Endothelial cell of umbilical vein (primary cell): ENCODE measurements around the gene FRMD4A. TPM values are rescaled to one million over a fixed set of nuclear protein-coding genes. Genes with fewer than 3 reads are reported as not detected.

Experiments used
- BruUV-seq: library from RNA; stranded (reverse); fragments of 400-500 nt; replicated peaks from 2 replicates; lab custom pipeline; 2021; lab: Mats Ljungman, UMichigan
- CTCF ChIA-PET: fragments of 300-600, 350-600 bp; sonication (Branson Sonifier 250); formaldehyde crosslinking; loops from one replicate; lab custom pipeline; 2021; ENCODE audit warnings: antibody characterized with exemption, inconsistent platforms; lab: Charles Lee
- POLR2A ChIA-PET: fragments of 300-600, 350-600 bp; sonication (Branson Sonifier 250); formaldehyde crosslinking; loops from one replicate; lab custom pipeline; 2021; ENCODE audit warnings: antibody characterized with exemption, inconsistent platforms; lab: Charles Lee
- DNase-seq: peaks from one replicate; pipeline ENCODE4 v3.0.0-alpha.2; 2011; ENCODE audit warnings: low read depth, low spot score
- FAIRE-seq: peaks from 2 replicates; lab custom pipeline; 2011; peaks lifted over from hg19 to GRCh38; lab: Jason Lieb, UNC
- H2AFZ ChIP-seq: 2 replicates; pipeline ENCODE4 v1.6.0; 2012; ENCODE audit warnings: low read depth, low read length, control low read depth, inconsistent platforms
- H3K27ac ChIP-seq: 2 replicates; pipeline ENCODE4 v1.5.1; 2011; ENCODE audit warnings: low read depth, mild to moderate bottlenecking, control low read depth, low read length, moderate library complexity; ENCODE audit not compliant: insufficient read depth
- H3K27me3 ChIP-seq, 2 experiments: 2 replicates each; pipeline versions ENCODE4 v1.6.0 to v1.6.1; 2011; ENCODE audit warnings: low read length in 2 of 2, mixed read lengths in 1 of 2; ENCODE audit not compliant: control insufficient read depth in 2 of 2, insufficient read depth in 2 of 2
- H3K36me3 ChIP-seq, 2 experiments: 2 replicates in 1 of 2; 3 replicates in 1 of 2; pipeline ENCODE4 v1.5.1; 2011; ENCODE audit warnings: low read length in 2 of 2, mild to moderate bottlenecking in 1 of 2, moderate library complexity in 1 of 2; ENCODE audit not compliant: control insufficient read depth in 2 of 2, insufficient read depth in 2 of 2; ENCODE audit errors: extremely low read depth in 1 of 2
- H3K4me1 ChIP-seq: 3 replicates; pipeline ENCODE4 v1.5.1; 2011; ENCODE audit warnings: mild to moderate bottlenecking, low read length; ENCODE audit not compliant: control insufficient read depth, insufficient read depth; ENCODE audit errors: extremely low read depth
- H3K4me2 ChIP-seq: 2 replicates; pipeline ENCODE4 v1.6.1; 2011; ENCODE audit warnings: low read length, control low read depth, mixed read lengths; ENCODE audit not compliant: insufficient read depth
- H3K4me3 ChIP-seq, 3 experiments: fragments of 200-600 bp in 1 of 3; sonication (generic), shearing (Covaris generic) in 1 of 3; replicated peaks in 1 of 3; 2 replicates each; pipeline ENCODE4 v1.5.1; 2011 to 2016; ENCODE audit warnings: control low read depth in 3 of 3, low read length in 3 of 3, mild to moderate bottlenecking in 2 of 3, inconsistent platforms in 1 of 3, low read depth in 1 of 3, moderate library complexity in 1 of 3; ENCODE audit not compliant: insufficient read depth in 1 of 3
- H3K79me2 ChIP-seq: 2 replicates; pipeline ENCODE4 v1.6.0; 2012; ENCODE audit warnings: low read length, inconsistent platforms; ENCODE audit not compliant: control insufficient read depth, insufficient read depth
- H3K9ac ChIP-seq: replicated peaks from 2 replicates; pipeline ENCODE3; 2011; ENCODE audit warnings: low read length, control low read depth; ENCODE audit not compliant: insufficient read depth; ENCODE audit errors: extremely low read depth
- H3K9me1 ChIP-seq: replicated peaks from 3 replicates; pipeline ENCODE4 v1.6.0; 2011; ENCODE audit warnings: mild to moderate bottlenecking, low read length; ENCODE audit not compliant: control insufficient read depth, insufficient read depth; ENCODE audit errors: extremely low read depth
- H3K9me3 ChIP-seq: replicated peaks from 2 replicates; pipeline ENCODE4 v1.5.1; 2012; ENCODE audit warnings: low read length, inconsistent platforms; ENCODE audit not compliant: control insufficient read depth, insufficient read depth
- H4K20me1 ChIP-seq: replicated peaks from 2 replicates; pipeline ENCODE3; 2011; ENCODE audit warnings: mild to moderate bottlenecking, low read length; ENCODE audit not compliant: control insufficient read depth, insufficient read depth; ENCODE audit errors: extremely low read depth
- EZH2 ChIP-seq: IDR thresholded peaks from 2 replicates; pipeline ENCODE4 v1.6.1; 2012; ENCODE audit warnings: borderline replicate concordance, low read depth, mild to moderate bottlenecking, moderate library complexity, low read length, inconsistent platforms; ENCODE audit not compliant: severe bottlenecking
- FOS ChIP-seq: IDR thresholded peaks from 2 replicates; pipeline ENCODE4 v1.6.1; 2011; ENCODE audit warnings: mild to moderate bottlenecking, low read length, moderate library complexity, borderline replicate concordance; ENCODE audit not compliant: insufficient read depth
- GATA2 ChIP-seq: IDR thresholded peaks from 2 replicates; pipeline ENCODE4 v1.7.0; 2011; ENCODE audit warnings: low read depth, mild to moderate bottlenecking, moderate library complexity, mixed read lengths, low read length; ENCODE audit not compliant: insufficient read length, insufficient read depth
- JUN ChIP-seq: IDR thresholded peaks from 2 replicates; pipeline ENCODE4 v1.6.1; 2011; ENCODE audit warnings: borderline replicate concordance, low read depth; ENCODE audit not compliant: insufficient read length, insufficient read depth
- MYC ChIP-seq: IDR thresholded peaks from one replicate; pipeline ENCODE4 v1.6.1; 2011; ENCODE audit warnings: mild to moderate bottlenecking, low read depth, low read length
- POLR2A ChIP-seq: IDR thresholded peaks from 2 replicates; pipeline ENCODE4 v1.6.1; 2012; ENCODE audit warnings: low read depth, mild to moderate bottlenecking, control low read depth, low read length
- POLR2AphosphoS5 ChIP-seq: IDR thresholded peaks from 2 replicates; pipeline ENCODE4 v1.6.1; 2012; ENCODE audit warnings: low read depth, mild to moderate bottlenecking, control low read depth, low read length, moderate library complexity; ENCODE audit not compliant: insufficient read depth
- dilution Hi-C: fragments of 300-500 bp; cut with MboI; formaldehyde crosslinking; loops from one replicate; pipeline ENCODE4 v1.15.0; 2019; ENCODE audit warnings: low sequenced_read_pairs; ENCODE audit not compliant: extremely low pct_ligation_motif_present
- intact Hi-C: fragments of 100-400 bp; cut with micrococcal nuclease; formaldehyde crosslinking; loops from one replicate; pipeline ENCODE4 v1.10.0; 2022
- polyA plus RNA-seq, 4 experiments: library from polyadenylated mRNA; depleted of rRNA in 3 of 4; stranded (reverse) in 3 of 4; unstranded in 1 of 4; fragments of >200 nt; gene quantifications; 2 replicates each; pipeline versions ENCODE4 v1.2.1 to v1.2.3, GENCODE V29; 2011 to 2012; ENCODE audit warnings: missing spikeins in 1 of 4
- total RNA-seq: library from RNA; stranded (reverse); gene quantifications from 2 replicates; pipeline ENCODE4 v1.2.3, GENCODE V29; 2021
- TF ChIP-seq, protein P1 (sequence below): IDR thresholded peaks from 2 replicates; pipeline ENCODE4 v1.6.1; 2011; ENCODE audit not compliant: insufficient read depth, insufficient read length
- TF ChIP-seq, protein P2 (sequence below), 2 donors: IDR thresholded peaks; 1 replicate in 1 of 2; 2 replicates in 1 of 2; pipeline ENCODE4 v1.5.1; 2011; ENCODE audit warnings: low read length in 2 of 2, mild to moderate bottlenecking in 2 of 2, moderate library complexity in 2 of 2, control low read depth in 1 of 2, inconsistent platforms in 1 of 2, low read depth in 1 of 2; ENCODE audit not compliant: insufficient read depth in 1 of 2; ENCODE audit errors: extremely low read depth in 1 of 2

FRMD4A gene
- total and polyA plus RNA-seq, 2 donors (not counting 3 experiments of a cell fraction or from before 2014, with no cell fraction given): 123 to 148 TPM

DNA sequence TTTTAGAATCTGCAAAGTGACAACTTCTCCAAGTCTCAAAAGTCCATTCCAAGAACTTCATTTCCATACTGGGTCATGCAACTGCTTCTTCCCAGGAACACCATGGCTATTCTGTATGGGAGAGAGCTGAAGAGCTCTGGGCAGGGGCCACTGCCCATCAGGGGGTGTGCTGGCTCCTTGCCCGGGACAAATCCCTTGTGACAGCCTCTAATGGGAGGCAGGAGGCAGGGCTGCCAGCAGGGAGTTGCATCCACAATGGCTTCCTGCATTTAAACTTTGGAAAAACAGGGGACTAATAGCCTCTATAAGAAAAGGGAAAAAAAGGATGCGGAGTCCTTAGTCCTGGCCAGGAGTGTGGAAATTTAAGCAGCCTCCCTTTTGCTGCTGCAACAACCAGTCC lies 18.4 kb upstream of the FRMD4A start:
- CTCF ChIA-PET: no interaction called here
- no peaks in the 10 kb centered on the region for H3K79me2 ChIP-seq
- no peaks in the 10 kb centered on the region for H3K9me1 ChIP-seq
- no peak overlapping the region for H3K27ac ChIP-seq
- dilution Hi-C loops (no loop called here), intact Hi-C loops (no loop called here)
- no peak overlapping the region for H3K9ac ChIP-seq
- H3K4me2 ChIP-seq: no peak overlapping the region
- no peaks in the 10 kb centered on the region for H4K20me1 ChIP-seq
- DNase-seq (no peak), FAIRE-seq (no peak)
- H3K27me3 ChIP-seq: peaks cover 8 to 15% of the 10 kb centered on the region in 2 experiments
- no peak overlapping the region for H3K4me3 ChIP-seq
- no peak overlapping the region for H2AFZ ChIP-seq
- BruUV-seq: no TSS peak
- no peaks in the 10 kb centered on the region for H3K4me1 ChIP-seq
- H3K36me3 ChIP-seq: no peaks in the 10 kb centered on the region
- TF ChIP-seq JUN (no peak), GATA2 (no peak), EZH2 (no peak), POLR2AphosphoS5 (no peak), FOS (no peak), POLR2A (no peak), MYC (no peak)
- TF ChIP-seq, protein P1, sequence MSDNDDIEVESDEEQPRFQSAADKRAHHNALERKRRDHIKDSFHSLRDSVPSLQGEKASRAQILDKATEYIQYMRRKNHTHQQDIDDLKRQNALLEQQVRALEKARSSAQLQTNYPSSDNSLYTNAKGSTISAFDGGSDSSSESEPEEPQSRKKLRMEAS: no peak
- TF ChIP-seq, protein P2, sequence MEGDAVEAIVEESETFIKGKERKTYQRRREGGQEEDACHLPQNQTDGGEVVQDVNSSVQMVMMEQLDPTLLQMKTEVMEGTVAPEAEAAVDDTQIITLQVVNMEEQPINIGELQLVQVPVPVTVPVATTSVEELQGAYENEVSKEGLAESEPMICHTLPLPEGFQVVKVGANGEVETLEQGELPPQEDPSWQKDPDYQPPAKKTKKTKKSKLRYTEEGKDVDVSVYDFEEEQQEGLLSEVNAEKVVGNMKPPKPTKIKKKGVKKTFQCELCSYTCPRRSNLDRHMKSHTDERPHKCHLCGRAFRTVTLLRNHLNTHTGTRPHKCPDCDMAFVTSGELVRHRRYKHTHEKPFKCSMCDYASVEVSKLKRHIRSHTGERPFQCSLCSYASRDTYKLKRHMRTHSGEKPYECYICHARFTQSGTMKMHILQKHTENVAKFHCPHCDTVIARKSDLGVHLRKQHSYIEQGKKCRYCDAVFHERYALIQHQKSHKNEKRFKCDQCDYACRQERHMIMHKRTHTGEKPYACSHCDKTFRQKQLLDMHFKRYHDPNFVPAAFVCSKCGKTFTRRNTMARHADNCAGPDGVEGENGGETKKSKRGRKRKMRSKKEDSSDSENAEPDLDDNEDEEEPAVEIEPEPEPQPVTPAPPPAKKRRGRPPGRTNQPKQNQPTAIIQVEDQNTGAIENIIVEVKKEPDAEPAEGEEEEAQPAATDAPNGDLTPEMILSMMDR (IDR thresholded peaks at IDR 0.05; ENCODE audit: extremely low read depth in 1 of 2, insufficient read depth in 1 of 2, low read depth in 1 of 2, low read length in 2 of 2): no peak
- no peaks in the 10 kb centered on the region for H3K9me3 ChIP-seq
- POLR2A ChIA-PET: no interaction called here
